HepG2 (cell line): ENCODE data around the gene RAB18. TPM values are rescaled to one million over a fixed set of nuclear protein-coding genes. Genes with fewer than 3 reads are reported as not detected.

Experiments
- ATAC-seq: fragments of 200-7000 bp; cut with Tn5 transposase; 3 replicates; pipeline ENCODE4 v1.9.1; 2020; ENCODE audit warnings: mild to moderate bottlenecking, moderate library complexity
- BruUV-seq: library from RNA; stranded (reverse); fragments of 400-500 nt; replicated peaks from 2 replicates; lab custom pipeline; 2021; lab: Mats Ljungman, UMichigan
- CTCF ChIA-PET: fragments of 300-600 bp; formaldehyde crosslinking; extraction: SDS; loops from one replicate; lab custom pipeline; 2021; ENCODE audit warnings: low total read pairs, inconsistent platforms, low intra/inter-chr PET ratio; lab: Yijun Ruan, JAX
- POLR2A ChIA-PET: fragments of 350-600 bp; sonication (Branson Sonifier 250); formaldehyde crosslinking; loops from one replicate; lab custom pipeline; 2020; ENCODE audit warnings: antibody characterized with exemption, inconsistent platforms; lab: Yijun Ruan, JAX
- DNase-seq: peaks from one replicate; pipeline ENCODE4 v3.0.0-alpha.2; 2015; ENCODE audit warnings: low spot score
- FAIRE-seq: peaks from 3 replicates; lab custom pipeline; 2011; peaks lifted over from hg19 to GRCh38; lab: Jason Lieb, UNC
- H2AFZ ChIP-seq: one replicate; pipeline ENCODE4 v1.6.1; 2011; ENCODE audit warnings: low read length, inconsistent platforms
- H3K27ac ChIP-seq: fragments of 300-600 bp; 3 replicates; pipeline ENCODE4 v1.8.0; 2011; ENCODE audit warnings: mixed run types, mild to moderate bottlenecking, mixed read lengths, low read length, inconsistent platforms; ENCODE audit not compliant: insufficient read depth; ENCODE audit errors: extremely low read length
- H3K27me3 ChIP-seq, 2 experiments: fragments of 200-600 bp in 1 of 2; 2 replicates in 1 of 2; 3 replicates in 1 of 2; pipeline versions ENCODE4 v1.6.0 to v1.8.0; 2011; ENCODE audit warnings: low read length in 2 of 2, mild to moderate bottlenecking in 2 of 2, moderate library complexity in 2 of 2, inconsistent platforms in 1 of 2; ENCODE audit not compliant: insufficient read depth in 2 of 2, control insufficient read depth in 1 of 2
- H3K36me3 ChIP-seq, 2 experiments: fragments of 200-600 bp in 1 of 2; replicated peaks in 1 of 2; 2 replicates in 1 of 2; 3 replicates in 1 of 2; pipeline versions ENCODE4 v1.5.1 to v1.8.0; 2011; ENCODE audit warnings: low read length in 2 of 2, inconsistent platforms in 1 of 2; ENCODE audit not compliant: insufficient read depth in 2 of 2, control insufficient read depth in 1 of 2
- H3K4me1 ChIP-seq: 2 replicates; pipeline ENCODE4 v1.5.1; 2012; ENCODE audit warnings: low read length, inconsistent platforms; ENCODE audit not compliant: insufficient read depth
- H3K4me2 ChIP-seq: 2 replicates; pipeline ENCODE4 v1.6.0; 2011; ENCODE audit warnings: low read depth, low read length, inconsistent platforms
- H3K4me3 ChIP-seq, 3 experiments: fragments of 200-600 bp in 1 of 3; sonication (generic), shearing (Covaris generic) in 1 of 3; replicated peaks in 1 of 3; 2 replicates each; pipeline ENCODE4 v1.5.1; 2011 to 2016; ENCODE audit warnings: low read length in 3 of 3, inconsistent platforms in 2 of 3, low read depth in 2 of 3, mild to moderate bottlenecking in 2 of 3, control low read depth in 1 of 3, mixed read lengths in 1 of 3; ENCODE audit not compliant: insufficient read depth in 1 of 3
- H3K79me2 ChIP-seq: one replicate; pipeline ENCODE4 v1.6.1; 2011; ENCODE audit warnings: low read length, inconsistent platforms; ENCODE audit not compliant: insufficient read depth
- H3K9ac ChIP-seq: 2 replicates; pipeline ENCODE4 v1.6.0; 2011; ENCODE audit warnings: mild to moderate bottlenecking, low read depth, low read length, inconsistent platforms; ENCODE audit not compliant: insufficient read depth
- H3K9me3 ChIP-seq: 2 replicates; pipeline ENCODE4 v1.5.1; 2012; ENCODE audit warnings: mild to moderate bottlenecking, low read length
- H4K20me1 ChIP-seq: 2 replicates; pipeline ENCODE4 v1.6.0; 2011; ENCODE audit warnings: inconsistent platforms, mild to moderate bottlenecking, low read length, moderate library complexity; ENCODE audit not compliant: insufficient read depth
- AGO2 ChIP-seq: fragments of 200-400 bp; formaldehyde crosslinking; optimal IDR thresholded peaks from 2 replicates; pipeline ENCODE3; 2017; ENCODE audit warnings: mild to moderate bottlenecking, low read depth, low read length, moderate library complexity
- ATF3 ChIP-seq: sonication (generic); formaldehyde crosslinking; IDR thresholded peaks from 2 replicates; pipeline ENCODE4 v1.4.0; 2020; ENCODE audit warnings: missing genetic modification reagents
- BHLHE40 ChIP-seq: IDR thresholded peaks from 2 replicates; pipeline ENCODE4 v1.6.1; 2011; ENCODE audit warnings: low read length, improper control_type of control experiment
- CTCF ChIP-seq: sonication (generic); formaldehyde crosslinking; IDR thresholded peaks from 2 replicates; pipeline ENCODE4 v1.5.0; 2020; ENCODE audit warnings: mild to moderate bottlenecking, missing genetic modification reagents, moderate library complexity
- FOXK1 ChIP-seq: sonication (generic); formaldehyde crosslinking; IDR thresholded peaks from 2 replicates; pipeline ENCODE4 v1.4.0; 2020; ENCODE audit warnings: low read depth, missing genetic modification reagents, borderline replicate concordance
- HBP1 ChIP-seq: IDR thresholded peaks from 2 replicates; pipeline ENCODE4 v1.6.1; 2016; ENCODE audit warnings: low read depth, control low read depth
- HIC2 ChIP-seq: sonication (generic); formaldehyde crosslinking; IDR thresholded peaks from 2 replicates; pipeline ENCODE4 v1.9.0; 2022; ENCODE audit warnings: low read depth, missing genetic modification reagents
- HMGA1 ChIP-seq: sonication (generic); formaldehyde crosslinking; conservative IDR thresholded peaks from 2 replicates; pipeline ENCODE4 v1.4.0; 2020; ENCODE audit warnings: missing genetic modification reagents
- JUND ChIP-seq: sonication (generic); formaldehyde crosslinking; IDR thresholded peaks from 2 replicates; pipeline ENCODE4 v1.8.0; 2022; ENCODE audit warnings: mild to moderate bottlenecking, missing genetic modification reagents
- KDM6A ChIP-seq: IDR thresholded peaks from 2 replicates; pipeline ENCODE4 v1.6.1; 2016; ENCODE audit warnings: low read depth
- THAP11 ChIP-seq: IDR thresholded peaks from 2 replicates; pipeline ENCODE4 v1.6.1; 2016; ENCODE audit warnings: missing biosample characterization, missing genetic modification reagents
- TRIM24 ChIP-seq: sonication (generic); formaldehyde crosslinking; IDR thresholded peaks from 2 replicates; pipeline ENCODE4 v1.8.0; 2022; ENCODE audit warnings: mild to moderate bottlenecking, missing genetic modification reagents
- YY1 ChIP-seq: IDR thresholded peaks from 2 replicates; pipeline ENCODE4 v1.6.1; 2011; ENCODE audit warnings: low read length, low read depth, moderate library complexity, mild to moderate bottlenecking; ENCODE audit not compliant: insufficient read depth, insufficient replicate concordance
- ZFY ChIP-seq: sonication (generic); formaldehyde crosslinking; IDR thresholded peaks from 2 replicates; pipeline ENCODE4 v1.4.0; 2020; ENCODE audit warnings: missing genetic modification reagents
- ZNF207 ChIP-seq: fragments of 450-650 bp; IDR thresholded peaks from 2 replicates; pipeline ENCODE4 v1.6.1; 2016; ENCODE audit warnings: antibody characterized with exemption, borderline replicate concordance
- ZNF282 ChIP-seq: fragments of 450-650 bp; IDR thresholded peaks from 2 replicates; pipeline ENCODE4 v1.6.1; 2018; ENCODE audit not compliant: partially characterized antibody
- ZNF331 ChIP-seq: sonication (generic); formaldehyde crosslinking; IDR thresholded peaks from 2 replicates; pipeline ENCODE4 v1.4.0; 2020; ENCODE audit warnings: missing genetic modification reagents
- ZNF333 ChIP-seq: sonication (generic); formaldehyde crosslinking; IDR thresholded peaks from 2 replicates; pipeline ENCODE4 v1.4.0; 2020; ENCODE audit warnings: mild to moderate bottlenecking, missing genetic modification reagents, borderline replicate concordance
- ZNF773 ChIP-seq: sonication (generic); formaldehyde crosslinking; IDR thresholded peaks from 2 replicates; pipeline ENCODE4 v1.4.0; 2020; ENCODE audit warnings: missing genetic modification reagents, borderline replicate concordance
- WGBS: methylation state at CpG from one replicate; pipeline ENCODE4 v1.1.6; 2017; ENCODE audit warnings: low lambda C conversion rate; 5-methylcytosine and 5-hydroxymethylcytosine counted together
- in situ Hi-C: cut with HindIII; loops from 2 replicates; pipeline ENCODE4 v1.10.0; 2017; ENCODE audit warnings: low pct_unique_long_range_greater_than_20kb; ENCODE audit not compliant: extremely low pct_ligation_motif_present
- intact Hi-C: fragments of 100-400 bp; cut with micrococcal nuclease; formaldehyde crosslinking; loops from one replicate; pipeline ENCODE4 v1.10.0; 2022; ENCODE audit not compliant: unreplicated experiment
- polyA plus RNA-seq, 8 experiments: library from polyadenylated mRNA; depleted of rRNA in 3 of 8; stranded (reverse) in 7 of 8; unstranded in 1 of 8; fragments of >200 nt; fragmentation: Illumina TruSeq in 4 of 8; extraction: Trizol in 4 of 8; gene quantifications; 2 replicates each; pipeline versions ENCODE4 v1.2.1 to v1.2.3, GENCODE V29; 2011 to 2016; ENCODE audit warnings: low read depth in 4 of 8, missing spikeins in 1 of 8, mixed read lengths in 1 of 8; ENCODE audit not compliant: insufficient read depth in 1 of 8
- total RNA-seq, 5 experiments: library from RNA; depleted of rRNA; stranded (reverse); fragments of >200 nt; fragmentation: Illumina TruSeq; extraction: Trizol; gene quantifications; 2 replicates each; pipeline ENCODE4 v1.2.3, GENCODE V29; 2016; ENCODE audit warnings: low read depth in 1 of 5

RAB18 gene
- total and polyA plus RNA-seq, 2 of the 13 experiments (the other 11 are each of a cell fraction or from before 2014, with no cell fraction given), result 22.3 to 69.1 TPM

- Histone ChIP-seq H3K4me2 (no peak overlapping the region), H2AFZ (no peak overlapping the region), H3K27ac (no peak overlapping the region), H3K4me3 (no peak overlapping the region), H3K4me1 (no peaks in the 10 kb centered on the region), H3K27me3 (no peaks in the 10 kb centered on the region), H3K9ac (no peak overlapping the region), H3K36me3 (no peaks in the 10 kb centered on the region), H3K9me3 (no peaks in the 10 kb centered on the region), H3K79me2 (no peaks in the 10 kb centered on the region), H4K20me1 (no peaks in the 10 kb centered on the region)
- intact Hi-C loops, result no loop called here
- POLR2A ChIA-PET, result no interaction called here
- DNase-seq, result no peak
- no peak for ATAC-seq
- in situ Hi-C loops, result no loop called here
- TF ChIP-seq TRIM24 (CRISPR knock-in tag), result no peak
- TF ChIP-seq HBP1 (CRISPR knock-in tag), result no peak
- TF ChIP-seq CTCF (CRISPR knock-in tag), result no peak
- TF ChIP-seq AGO2, result no peak
- TF ChIP-seq HMGA1, result no peak
- TF ChIP-seq ATF3 (CRISPR knock-in tag), result no peak
- no peak for TF ChIP-seq ZNF207
- no peak for TF ChIP-seq ZNF773
- TF ChIP-seq JUND (CRISPR knock-in tag), result no peak
- no peak for TF ChIP-seq ZNF333 (CRISPR knock-in tag)
- no peak for TF ChIP-seq ZFY (CRISPR knock-in tag)
- no peak for TF ChIP-seq THAP11 (CRISPR knock-in tag)
- no peak for TF ChIP-seq BHLHE40
- TF ChIP-seq KDM6A, result no peak
- no peak for TF ChIP-seq ZNF282
- TF ChIP-seq ZNF331 (CRISPR knock-in tag), result no peak
- TF ChIP-seq FOXK1 (CRISPR knock-in tag), result no peak
- TF ChIP-seq YY1, result no peak
- TF ChIP-seq HIC2, result no peak
- 6% methylated on average over 3 of the region's 3 CpGs for WGBS
- FAIRE-seq, result no peak
- CTCF ChIA-PET, result no interaction called here
- no TSS peak for BruUV-seq
Observed at GRCh38 chr10:27457261-27457945, 46.7 kb upstream of the RAB18 start.
